ENCODE data around the gene OR52E5. TPM values are rescaled to one million over a fixed set of nuclear protein-coding genes. Genes with fewer than 3 reads are reported as not detected.

Gene OR52E5
- total and polyA plus RNA-seq, 12 donors, result not detected

GRCh38 chr11:5937868-5938602, 45.0 kb downstream of the OR52E5 start:
- Histone ChIP-seq H3K36me3 (replicated peaks in 1 of 2) (no peaks in the 10 kb centered on the region), H3K9me3 (replicated peaks in 1 of 3) (no peaks in the 10 kb centered on the region), H3K4me3 (no peak overlapping the region), H3K27me3 (no peaks in the 10 kb centered on the region), H3K4me1 (replicated peaks in 1 of 2) (no peaks in the 10 kb centered on the region), H3K27ac (no peak overlapping the region)
- TF ChIP-seq POLR2A (IDR thresholded peaks at IDR 0.05), result no peak
- TF ChIP-seq, protein P1, sequence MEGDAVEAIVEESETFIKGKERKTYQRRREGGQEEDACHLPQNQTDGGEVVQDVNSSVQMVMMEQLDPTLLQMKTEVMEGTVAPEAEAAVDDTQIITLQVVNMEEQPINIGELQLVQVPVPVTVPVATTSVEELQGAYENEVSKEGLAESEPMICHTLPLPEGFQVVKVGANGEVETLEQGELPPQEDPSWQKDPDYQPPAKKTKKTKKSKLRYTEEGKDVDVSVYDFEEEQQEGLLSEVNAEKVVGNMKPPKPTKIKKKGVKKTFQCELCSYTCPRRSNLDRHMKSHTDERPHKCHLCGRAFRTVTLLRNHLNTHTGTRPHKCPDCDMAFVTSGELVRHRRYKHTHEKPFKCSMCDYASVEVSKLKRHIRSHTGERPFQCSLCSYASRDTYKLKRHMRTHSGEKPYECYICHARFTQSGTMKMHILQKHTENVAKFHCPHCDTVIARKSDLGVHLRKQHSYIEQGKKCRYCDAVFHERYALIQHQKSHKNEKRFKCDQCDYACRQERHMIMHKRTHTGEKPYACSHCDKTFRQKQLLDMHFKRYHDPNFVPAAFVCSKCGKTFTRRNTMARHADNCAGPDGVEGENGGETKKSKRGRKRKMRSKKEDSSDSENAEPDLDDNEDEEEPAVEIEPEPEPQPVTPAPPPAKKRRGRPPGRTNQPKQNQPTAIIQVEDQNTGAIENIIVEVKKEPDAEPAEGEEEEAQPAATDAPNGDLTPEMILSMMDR (IDR thresholded peaks at IDR 0.05), result no peak
- 85 to 92% (median 90%) methylated on average over 37 to 39 of the region's 39 CpGs for WGBS, 4 donors
- intact Hi-C loops (cut with DNase I), result no loop called here
- DNase-seq, result no peak

DNA sequence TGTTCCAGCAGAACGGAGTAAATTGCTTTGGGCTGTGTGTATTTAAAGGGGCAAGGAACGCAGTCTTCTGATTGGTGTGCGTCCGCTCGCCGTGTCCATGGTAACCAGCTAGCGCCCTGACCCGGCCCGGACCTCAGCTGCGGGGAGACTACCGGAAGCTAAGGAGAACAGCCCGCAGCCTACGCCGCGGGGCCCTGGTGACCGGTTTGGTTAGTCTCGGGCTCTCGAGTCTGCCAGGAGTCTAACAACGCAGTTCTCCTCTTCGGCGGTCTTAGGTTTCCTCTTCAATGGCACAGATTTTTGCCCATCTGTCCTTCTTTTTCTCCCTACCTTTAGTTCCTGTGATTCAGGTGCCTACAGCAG, 45.6 kb downstream of the OR52E5 start:
- no peak for DNase-seq
- no peaks in the 10 kb centered on the region for H3K9me3 ChIP-seq (replicated peaks in 1 of 3)
- intact Hi-C loops (cut with DNase I), result no loop called here
- no peaks in the 10 kb centered on the region for H3K27me3 ChIP-seq
- no peaks in the 10 kb centered on the region for H3K4me1 ChIP-seq (replicated peaks in 1 of 2)
- TF ChIP-seq, protein P1 (IDR thresholded peaks at IDR 0.05), result no peak
- TF ChIP-seq POLR2A (IDR thresholded peaks at IDR 0.05), result no peak
- 64 to 87% (median 79%) methylated on average over 18 to 21 of the region's 21 CpGs for WGBS, 4 donors
- H3K27ac ChIP-seq, result no peak overlapping the region
- no peaks in the 10 kb centered on the region for H3K36me3 ChIP-seq (replicated peaks in 1 of 2)
- H3K4me3 ChIP-seq, result no peak overlapping the region

- no peak overlapping the region for H3K27ac ChIP-seq
- H3K9me3 ChIP-seq (replicated peaks in 1 of 3), result no peaks in the 10 kb centered on the region
- WGBS, 4 donors, result 87 to 100% (median 90%) methylated on average over 2 of the region's 2 CpGs
- no peak overlapping the region for H3K4me3 ChIP-seq
- H3K36me3 ChIP-seq (replicated peaks in 1 of 2), result no peaks in the 10 kb centered on the region
- H3K27me3 ChIP-seq, result no peaks in the 10 kb centered on the region
- intact Hi-C loops (cut with DNase I), result no loop called here
- no peaks in the 10 kb centered on the region for H3K4me1 ChIP-seq (replicated peaks in 1 of 2)
- TF ChIP-seq, protein P1 (IDR thresholded peaks at IDR 0.05), result no peak
- no peak for TF ChIP-seq POLR2A (IDR thresholded peaks at IDR 0.05)
- no peak for DNase-seq
Measured at GRCh38 chr11:5940748-5941147, 47.7 kb downstream of the OR52E5 start.

DNA sequence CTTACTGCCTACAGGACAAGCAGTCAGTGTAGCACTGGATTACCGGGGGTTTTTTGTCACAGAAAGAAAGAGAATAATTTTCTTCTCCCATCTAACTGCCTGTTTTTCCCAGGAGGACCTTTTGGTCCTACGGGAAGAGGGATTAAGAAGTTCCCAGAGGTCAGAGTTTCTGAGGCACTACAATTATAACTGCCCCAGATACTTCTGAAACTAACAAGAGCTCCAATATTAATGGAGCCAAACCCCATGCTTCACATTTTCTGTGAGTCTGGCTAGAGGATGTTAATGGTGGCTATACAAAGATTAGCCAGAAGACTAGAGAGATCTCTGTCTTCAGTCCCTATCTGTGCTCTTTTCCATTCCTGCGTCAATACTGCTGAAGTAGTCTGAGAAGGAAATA, 48.9 kb downstream of the OR52E5 start, which contains the start of gene OR56A3:
TSS of gene OR56A3 (plus strand) at position 301 of the 400 bp plus-strand sequence. CDS start 5,096 bp downstream, outside the sequence.
- Histone ChIP-seq H3K36me3 (replicated peaks in 1 of 2) (no peaks in the 10 kb centered on the region), H3K9me3 (replicated peaks in 1 of 3) (no peaks in the 10 kb centered on the region), H3K27ac (no peak within 1 kb of the TSS), H3K4me1 (replicated peaks in 1 of 2) (no peaks in the 10 kb centered on the region), H3K27me3 (no peaks in the 10 kb centered on the region), H3K4me3 (no peak within 1 kb of the TSS)
- 75 to 80% (median 76%) methylated on average over 3 of the region's 3 CpGs for WGBS, 4 donors
- no peak for TF ChIP-seq POLR2A (IDR thresholded peaks at IDR 0.05)
- TF ChIP-seq, protein P1 (IDR thresholded peaks at IDR 0.05), result no peak
- intact Hi-C loops (cut with DNase I), result no loop called here
- DNase-seq, result no peak

Other genes starting within 250 kb of the OR52E5 start
- gene TRIM5, start 208.1 kb upstream of the OR52E5 start, total RNA-seq, result 10 to 100 TPM; 23.1 to 36.4 (median 31.5) TPM
- 10 to 100 TPM in 2 of 3 donors, 1 to 10 TPM in 1; 8.2 to 33.5 (median 12.6) TPM for gene TRIM5, start 208.1 kb upstream of the OR52E5 start, polyA plus RNA-seq
- 10 to 100 TPM in 8 of 9 donors, 1 to 10 TPM in 1; 5.1 to 71.8 (median 27.2) TPM for gene TRIM22, start 203.4 kb upstream of the OR52E5 start, total RNA-seq
- gene TRIM22, start 203.4 kb upstream of the OR52E5 start, polyA plus RNA-seq, result 10 to 100 TPM; 15.7 to 23.2 (median 18.0) TPM
- gene OR56B1, start 156.8 kb upstream of the OR52E5 start, total RNA-seq, result not detected
- gene OR56B1, start 156.8 kb upstream of the OR52E5 start, polyA plus RNA-seq, result not detected
- gene OR52N4, start 139.0 kb upstream of the OR52E5 start, total RNA-seq, result not detected
- under 1 TPM in 2 of 3 donors, not detected in 1; 0.11 to 0.37 TPM for gene OR52N4, start 139.0 kb upstream of the OR52E5 start, polyA plus RNA-seq
- gene OR52N5, start 109.9 kb upstream of the OR52E5 start, total RNA-seq, result under 1 TPM in 1 of 9 donors, not detected in 8; 0.11 TPM
- not detected for gene OR52N5, start 109.9 kb upstream of the OR52E5 start, polyA plus RNA-seq
- gene OR52N1, start 101.9 kb upstream of the OR52E5 start, total RNA-seq, result not detected
- gene OR52N1, start 101.9 kb upstream of the OR52E5 start, polyA plus RNA-seq, result not detected
- gene OR52N2, start 84.3 kb upstream of the OR52E5 start, total RNA-seq, result not detected
- not detected for gene OR52N2, start 84.3 kb upstream of the OR52E5 start, polyA plus RNA-seq
- under 1 TPM in 1 of 9 donors, not detected in 8; 0.11 TPM for gene OR52E6, start 51.3 kb upstream of the OR52E5 start, total RNA-seq
- gene OR52E6, start 51.3 kb upstream of the OR52E5 start, polyA plus RNA-seq, result not detected
- gene OR52E8, start 35.5 kb upstream of the OR52E5 start, total RNA-seq, result not detected
- gene OR52E8, start 35.5 kb upstream of the OR52E5 start, polyA plus RNA-seq, result not detected
- gene OR52E4, start 12.6 kb upstream of the OR52E5 start, total RNA-seq, result not detected
- gene OR52E4, start 12.6 kb upstream of the OR52E5 start, polyA plus RNA-seq, result not detected
- gene OR56A3, start 49.0 kb downstream of the OR52E5 start, total RNA-seq, result not detected
- gene OR56A3, start 49.0 kb downstream of the OR52E5 start, polyA plus RNA-seq, result not detected
- gene OR56A5, start 75.3 kb downstream of the OR52E5 start, total RNA-seq, result not detected
- not detected for gene OR56A5, start 75.3 kb downstream of the OR52E5 start, polyA plus RNA-seq
- under 1 TPM in 1 of 9 donors, not detected in 8; 0.61 TPM for gene OR52L1, start 93.8 kb downstream of the OR52E5 start, total RNA-seq
- not detected for gene OR52L1, start 93.8 kb downstream of the OR52E5 start, polyA plus RNA-seq
- under 1 TPM in 1 of 9 donors, not detected in 8; under 0.01 TPM for gene OR56A4, start 113.7 kb downstream of the OR52E5 start, total RNA-seq
- not detected for gene OR56A4, start 113.7 kb downstream of the OR52E5 start, polyA plus RNA-seq
- under 1 TPM in 1 of 9 donors, not detected in 8; 0.06 TPM for gene OR56A1, start 137.6 kb downstream of the OR52E5 start, total RNA-seq
- gene OR56A1, start 137.6 kb downstream of the OR52E5 start, polyA plus RNA-seq, result not detected
- not detected for gene OR56B4, start 214.5 kb downstream of the OR52E5 start, total RNA-seq
- not detected for gene OR56B4, start 214.5 kb downstream of the OR52E5 start, polyA plus RNA-seq